Measurements from ENCODE around the gene ADAMTS9. TPM values are rescaled to one million over a fixed set of nuclear protein-coding genes. Genes with fewer than 3 reads are reported as not detected.
"Not testable (repeated sequence)": the region's sequence is repeated elsewhere in the genome, so short reads cannot be mapped to it uniquely, and the experiment has no call there.

The ADAMTS9 gene
- total and polyA plus RNA-seq, 10 donors = 9.1 to 112 (median 34.8) TPM

GRCh38 chr3:64548200-64548889, 139.5 kb downstream of the ADAMTS9 start:
- Histone ChIP-seq H3K4me3 (no peak overlapping the region), H3K4me1 (no peaks in the 10 kb centered on the region), H3K27me3 (replicated peaks in 1 of 7) (no peaks in the 10 kb centered on the region), H3K9me3 (peaks cover 0 to 9% (median 0%) of the 10 kb centered on the region in 8 donors), H3K36me3 (peaks cover 0 to 61% (median 5%) of the 10 kb centered on the region in 6 donors), H3K27ac (no peak overlapping the region)
- no peak for DNase-seq
- WGBS, 5 donors = 53 to 79% (median 73%) methylated on average over 6 of the region's 6 CpGs
- peak in 1 of 3 donors; percentile 14 for TF ChIP-seq POLR2AphosphoS5 (IDR thresholded peaks at IDR 0.05)
- no peak for TF ChIP-seq CTCF (IDR thresholded peaks at IDR 0.05 in 8 of 11, conservative IDR thresholded peaks at IDR 0.05 in 3 of 11)
- intact Hi-C loops (cut with DNase I; ENCODE audit: low total_unique reads) = no loop called here

DNA sequence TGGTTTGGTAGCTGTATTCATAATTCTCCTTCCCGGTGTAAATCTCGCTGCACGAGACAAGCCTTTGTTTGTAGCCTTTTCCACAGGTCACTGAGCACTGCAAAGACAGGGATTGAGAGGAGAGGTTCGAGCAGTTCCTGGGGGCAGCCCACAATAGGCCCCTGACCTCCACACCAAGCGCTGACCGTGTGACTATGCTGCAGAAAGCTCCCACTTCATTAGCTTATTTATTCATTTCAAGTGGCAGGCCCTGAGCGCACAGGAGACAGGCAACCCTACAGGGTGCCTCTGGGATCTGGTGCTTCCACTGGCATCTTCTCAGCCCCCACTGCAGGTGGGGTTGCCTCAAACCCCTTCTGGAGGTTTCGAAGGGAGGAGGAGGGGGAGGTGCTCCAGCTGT, 140.9 kb downstream of the ADAMTS9 start:
- WGBS, 5 donors = 87 to 94% (median 89%) methylated on average over 7 to 8 of the region's 8 CpGs
- TF ChIP-seq POLR2A (IDR thresholded peaks at IDR 0.05) = no peak
- TF ChIP-seq POLR2AphosphoS5 (IDR thresholded peaks at IDR 0.05) = no peak
- no peak for TF ChIP-seq CTCF (IDR thresholded peaks at IDR 0.05 in 8 of 11, conservative IDR thresholded peaks at IDR 0.05 in 3 of 11)
- intact Hi-C loops (cut with DNase I; ENCODE audit: low total_unique reads) = no loop called here

GRCh38 chr3:64545239-64545638, 142.6 kb downstream of the ADAMTS9 start:
- H3K36me3 ChIP-seq = peaks cover 0 to 55% (median 7%) of the 10 kb centered on the region in 6 donors
- H3K9me3 ChIP-seq; intact Hi-C loops (cut with DNase I; ENCODE audit: low total_unique reads); H3K4me1 ChIP-seq; H3K27me3 ChIP-seq (replicated peaks in 1 of 7); H3K4me3 ChIP-seq; H3K27ac ChIP-seq; DNase-seq: not testable (repeated sequence)
- WGBS, 5 donors = 90 to 99% (median 93%) methylated on average over 3 of the region's 3 CpGs

More for the DNA sequence above, 140.9 kb downstream of the ADAMTS9 start:
- no peak overlapping the region for H3K27ac ChIP-seq
- no peaks in the 10 kb centered on the region for H3K4me1 ChIP-seq
- H3K27me3 ChIP-seq (replicated peaks in 1 of 7) = no peaks in the 10 kb centered on the region
- peaks cover 0 to 55% (median 5%) of the 10 kb centered on the region in 6 donors for H3K36me3 ChIP-seq
- H3K9me3 ChIP-seq = peaks cover 0 to 9% (median 0%) of the 10 kb centered on the region in 8 donors
- no peak for DNase-seq
- no peak overlapping the region for H3K4me3 ChIP-seq

GRCh38 chr3:64541803-64542202, 146.0 kb downstream of the ADAMTS9 start:
- Histone ChIP-seq H3K4me3 (no peak overlapping the region), H3K27me3 (replicated peaks in 1 of 7) (no peaks in the 10 kb centered on the region), H3K27ac (no peak overlapping the region), H3K4me1 (peaks cover 0 to 5% (median 0%) of the 10 kb centered on the region in 6 donors), H3K9me3 (peaks cover 0 to 9% (median 0%) of the 10 kb centered on the region in 8 donors), H3K36me3 (peaks cover 0 to 69% (median 8%) of the 10 kb centered on the region in 6 donors)
- TF ChIP-seq POLR2AphosphoS5 (IDR thresholded peaks at IDR 0.05) = no peak
- TF ChIP-seq CTCF (IDR thresholded peaks at IDR 0.05 in 8 of 11, conservative IDR thresholded peaks at IDR 0.05 in 3 of 11) = no peak
- WGBS, 5 donors = 85 to 94% (median 89%) methylated on average over 4 of the region's 4 CpGs
- intact Hi-C loops (cut with DNase I; ENCODE audit: low total_unique reads) = no loop called here
- no peak for DNase-seq
